ENCODE measurements around the gene CLCNKB. TPM values are rescaled to one million over a fixed set of nuclear protein-coding genes. Genes with fewer than 3 reads are reported as not detected.
"Not testable (repeated sequence)": the region's sequence is repeated elsewhere in the genome, so short reads cannot be mapped to it uniquely, and the experiment has no call there.

Gene CLCNKB
- total RNA-seq, 1 donor from 2014 or later: 0.65 TPM

GRCh38 chr1:16033103-16033632 lies 10.4 kb upstream of the CLCNKB start:
- not testable (repeated sequence) for DNase-seq (ENCODE audit: low spot score)

- not testable (repeated sequence) for DNase-seq (ENCODE audit: low spot score)
These were observed 7.1 kb upstream of the CLCNKB start for GRCh38 chr1:16036461-16036860.

GRCh38 chr1:16038620-16038912 lies 5.0 kb upstream of the CLCNKB start:
- DNase-seq (ENCODE audit: low spot score): no peak

- not testable (repeated sequence) for DNase-seq (ENCODE audit: low spot score)
These were observed 3.7 kb upstream of the CLCNKB start for GRCh38 chr1:16039871-16040270.

- no peak for DNase-seq (ENCODE audit: low spot score)
These were observed 2.4 kb upstream of the CLCNKB start for GRCh38 chr1:16041200-16041599.

- no peak for DNase-seq (ENCODE audit: low spot score)
These were observed 1.5 kb upstream of the CLCNKB start for GRCh38 chr1:16042096-16042495.

GRCh38 chr1:16042654-16043053 lies 928 bp upstream of the CLCNKB start:
- not testable (repeated sequence) for DNase-seq (ENCODE audit: low spot score)

GRCh38 chr1:16043950-16044349 lies 368 bp downstream of the CLCNKB start:
- DNase-seq (ENCODE audit: low spot score): no peak

GRCh38 chr1:16046842-16047241 lies 3.3 kb downstream of the CLCNKB start:
- DNase-seq (ENCODE audit: low spot score): no peak

- no peak for DNase-seq (ENCODE audit: low spot score)
These were observed 4.4 kb downstream of the CLCNKB start for GRCh38 chr1:16047791-16048475.

- DNase-seq (ENCODE audit: low spot score): peak; percentile 65
These were observed 5.1 kb downstream of the CLCNKB start for GRCh38 chr1:16048573-16049189.

- no peak for DNase-seq (ENCODE audit: low spot score)
These were observed 6.7 kb downstream of the CLCNKB start for GRCh38 chr1:16050328-16050727.

GRCh38 chr1:16051039-16051438 lies 7.5 kb downstream of the CLCNKB start:
- no peak for DNase-seq (ENCODE audit: low spot score)

- not testable (repeated sequence) for DNase-seq (ENCODE audit: low spot score)
These were observed 8.4 kb downstream of the CLCNKB start for GRCh38 chr1:16051949-16052348.

- DNase-seq (ENCODE audit: low spot score): no peak
These were observed 10.4 kb downstream of the CLCNKB start for GRCh38 chr1:16053781-16054502.

GRCh38 chr1:16054598-16055540 lies 11.3 kb downstream of the CLCNKB start:
- no peak for DNase-seq (ENCODE audit: low spot score)

GRCh38 chr1:16055613-16056520 lies 12.3 kb downstream of the CLCNKB start:
- peak; percentile 87 for DNase-seq (ENCODE audit: low spot score)

- not testable (repeated sequence) for DNase-seq (ENCODE audit: low spot score)
These were observed 12.9 kb downstream of the CLCNKB start for GRCh38 chr1:16056521-16056912.

GRCh38 chr1:16057314-16057915 lies 13.8 kb downstream of the CLCNKB start:
- DNase-seq (ENCODE audit: low spot score): not testable (repeated sequence)
